Measurements from ENCODE around the gene KLF3. TPM values are rescaled to one million over a fixed set of nuclear protein-coding genes. Genes with fewer than 3 reads are reported as not detected.

Gene KLF3
- total and polyA plus RNA-seq, 9 of the 15 experiments (the other 6 are each of a cell fraction or from before 2014, with no cell fraction given) = 9.9 to 47.2 (median 18.1) TPM

DNA sequence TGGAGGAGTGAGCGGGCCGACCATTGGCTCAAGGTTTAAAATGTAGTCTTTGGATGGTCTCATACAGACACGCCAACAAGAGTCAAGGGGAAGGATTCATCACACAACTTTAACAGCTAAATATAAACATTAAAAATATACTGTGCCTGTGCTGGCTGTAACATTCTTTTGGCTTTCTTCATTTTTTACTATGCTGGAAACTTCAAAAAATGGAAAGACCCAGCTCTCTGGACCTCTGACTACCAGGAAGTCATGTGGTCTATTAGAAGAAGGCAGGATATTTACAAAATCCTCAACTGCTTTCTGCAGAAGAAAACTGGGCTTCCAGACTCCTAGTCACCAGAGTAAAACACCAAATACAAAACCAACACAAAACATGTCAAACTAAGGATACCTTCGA lies 49.8 kb upstream of the KLF3 start:
- no peak overlapping the region for H3K4me3 ChIP-seq
- H2AFZ ChIP-seq (ENCODE audit: low read depth, low read length) = peak overlapping the region; percentile 62
- no peak overlapping the region for H3K4me2 ChIP-seq (ENCODE audit: insufficient read depth, low read length)
- intact Hi-C loops (cut with micrococcal nuclease) = no loop called here
- no peak for DNase-seq (ENCODE audit: extremely low read depth in 1 of 4, low spot score in 3 of 4)
- H3K27me3 ChIP-seq (ENCODE audit: control insufficient read depth in 2 of 2, insufficient read depth in 2 of 2, low read length in 2 of 2) = no peaks in the 10 kb centered on the region
- no peak for FAIRE-seq
- peaks cover 7 to 19% of the 10 kb centered on the region in 2 experiments; a peak in 2 of 5 replicates for H3K4me1 ChIP-seq (replicated peaks in 1 of 2; ENCODE audit: control insufficient read depth in 2 of 2, insufficient read depth in 2 of 2, low read length in 2 of 2)
- CTCF ChIA-PET (ENCODE audit: low intra/inter-chr PET ratio) = interaction anchor here (0.6 kb wide), 1 partner anchor 190 kb away, joined by 3 read pairs; the partner anchor contains the start of gene TLR1
- H4K20me1 ChIP-seq (replicated peaks; ENCODE audit: control insufficient read depth, insufficient read depth, low read length) = no peaks in the 10 kb centered on the region
- in situ Hi-C loops (cut with MboI) = no loop called here
- POLR2A ChIA-PET = interaction anchor here (0.7 kb wide), 1 partner anchor 21 kb away, joined by 3 read pairs; no protein-coding TSS in a partner anchor
- no peak for ATAC-seq
- H3K27ac ChIP-seq (ENCODE audit: extremely low read depth, low read depth, low read length) = no peak overlapping the region
- H3K79me2 ChIP-seq (ENCODE audit: control insufficient read depth, insufficient read depth, low read length) = no peaks in the 10 kb centered on the region
- H3K9ac ChIP-seq (ENCODE audit: insufficient read depth in 1 of 2, low read depth in 2 of 2, low read length in 2 of 2) = no peak overlapping the region
- no peaks in the 10 kb centered on the region for H3K36me3 ChIP-seq (ENCODE audit: control insufficient read depth, insufficient read depth, low read length)
- no peaks in the 10 kb centered on the region for H3K9me1 ChIP-seq (ENCODE audit: control insufficient read depth, insufficient read depth, low read length)
- no peaks in the 10 kb centered on the region for H3K9me3 ChIP-seq (replicated peaks; ENCODE audit: control insufficient read depth, insufficient read depth, low read depth, low read length)
- WGBS (ENCODE audit: insufficient coverage, low coverage, missing lambda C conversion rate) = 67% methylated on average over 4 of the region's 4 CpGs
- no TSS peak for BruUV-seq (replicated peaks)
- TF ChIP-seq ZNF384 (IDR thresholded peaks at IDR 0.05; ENCODE audit: low read depth, low read length) (no peak), RBBP5 (IDR thresholded peaks at IDR 0.05; ENCODE audit: borderline replicate concordance, insufficient read depth, low read length, poor library complexity, severe bottlenecking) (no peak), ARID2 (IDR thresholded peaks at IDR 0.05) (no peak), E2F3 (CRISPR knock-in tag; IDR thresholded peaks at IDR 0.05) (no peak), ZFP30 (CRISPR knock-in tag; IDR thresholded peaks at IDR 0.05; ENCODE audit: borderline replicate concordance) (no peak), ZBED1 (IDR thresholded peaks at IDR 0.05) (no peak), SIN3A (IDR thresholded peaks at IDR 0.05; ENCODE audit: borderline replicate concordance in 2 of 2, control insufficient read depth in 1 of 2, low read depth in 2 of 2, low read length in 2 of 2) (no peak)
- TF ChIP-seq, protein P1, sequence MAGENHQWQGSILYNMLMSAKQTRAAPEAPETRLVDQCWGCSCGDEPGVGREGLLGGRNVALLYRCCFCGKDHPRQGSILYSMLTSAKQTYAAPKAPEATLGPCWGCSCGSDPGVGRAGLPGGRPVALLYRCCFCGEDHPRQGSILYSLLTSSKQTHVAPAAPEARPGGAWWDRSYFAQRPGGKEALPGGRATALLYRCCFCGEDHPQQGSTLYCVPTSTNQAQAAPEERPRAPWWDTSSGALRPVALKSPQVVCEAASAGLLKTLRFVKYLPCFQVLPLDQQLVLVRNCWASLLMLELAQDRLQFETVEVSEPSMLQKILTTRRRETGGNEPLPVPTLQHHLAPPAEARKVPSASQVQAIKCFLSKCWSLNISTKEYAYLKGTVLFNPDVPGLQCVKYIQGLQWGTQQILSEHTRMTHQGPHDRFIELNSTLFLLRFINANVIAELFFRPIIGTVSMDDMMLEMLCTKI (IDR thresholded peaks at IDR 0.05; ENCODE audit: partially characterized antibody) = no peak
- TF ChIP-seq, protein P2, sequence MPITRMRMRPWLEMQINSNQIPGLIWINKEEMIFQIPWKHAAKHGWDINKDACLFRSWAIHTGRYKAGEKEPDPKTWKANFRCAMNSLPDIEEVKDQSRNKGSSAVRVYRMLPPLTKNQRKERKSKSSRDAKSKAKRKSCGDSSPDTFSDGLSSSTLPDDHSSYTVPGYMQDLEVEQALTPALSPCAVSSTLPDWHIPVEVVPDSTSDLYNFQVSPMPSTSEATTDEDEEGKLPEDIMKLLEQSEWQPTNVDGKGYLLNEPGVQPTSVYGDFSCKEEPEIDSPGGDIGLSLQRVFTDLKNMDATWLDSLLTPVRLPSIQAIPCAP (CRISPR knock-in tag; IDR thresholded peaks at IDR 0.05; ENCODE audit: borderline replicate concordance) = no peak
- TF ChIP-seq, protein P3, sequence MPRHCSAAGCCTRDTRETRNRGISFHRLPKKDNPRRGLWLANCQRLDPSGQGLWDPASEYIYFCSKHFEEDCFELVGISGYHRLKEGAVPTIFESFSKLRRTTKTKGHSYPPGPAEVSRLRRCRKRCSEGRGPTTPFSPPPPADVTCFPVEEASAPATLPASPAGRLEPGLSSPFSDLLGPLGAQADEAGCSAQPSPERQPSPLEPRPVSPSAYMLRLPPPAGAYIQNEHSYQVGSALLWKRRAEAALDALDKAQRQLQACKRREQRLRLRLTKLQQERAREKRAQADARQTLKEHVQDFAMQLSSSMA (CRISPR knock-in tag; IDR thresholded peaks at IDR 0.05) = no peak
- TF ChIP-seq, protein P4, sequence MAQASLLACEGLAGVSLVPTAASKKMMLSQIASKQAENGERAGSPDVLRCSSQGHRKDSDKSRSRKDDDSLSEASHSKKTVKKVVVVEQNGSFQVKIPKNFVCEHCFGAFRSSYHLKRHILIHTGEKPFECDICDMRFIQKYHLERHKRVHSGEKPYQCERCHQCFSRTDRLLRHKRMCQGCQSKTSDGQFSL (CRISPR knock-in tag; IDR thresholded peaks at IDR 0.05) = no peak
- TF ChIP-seq, protein P4 (tag; IDR thresholded peaks at IDR 0.05) = no peak
- TF ChIP-seq, protein P5, sequence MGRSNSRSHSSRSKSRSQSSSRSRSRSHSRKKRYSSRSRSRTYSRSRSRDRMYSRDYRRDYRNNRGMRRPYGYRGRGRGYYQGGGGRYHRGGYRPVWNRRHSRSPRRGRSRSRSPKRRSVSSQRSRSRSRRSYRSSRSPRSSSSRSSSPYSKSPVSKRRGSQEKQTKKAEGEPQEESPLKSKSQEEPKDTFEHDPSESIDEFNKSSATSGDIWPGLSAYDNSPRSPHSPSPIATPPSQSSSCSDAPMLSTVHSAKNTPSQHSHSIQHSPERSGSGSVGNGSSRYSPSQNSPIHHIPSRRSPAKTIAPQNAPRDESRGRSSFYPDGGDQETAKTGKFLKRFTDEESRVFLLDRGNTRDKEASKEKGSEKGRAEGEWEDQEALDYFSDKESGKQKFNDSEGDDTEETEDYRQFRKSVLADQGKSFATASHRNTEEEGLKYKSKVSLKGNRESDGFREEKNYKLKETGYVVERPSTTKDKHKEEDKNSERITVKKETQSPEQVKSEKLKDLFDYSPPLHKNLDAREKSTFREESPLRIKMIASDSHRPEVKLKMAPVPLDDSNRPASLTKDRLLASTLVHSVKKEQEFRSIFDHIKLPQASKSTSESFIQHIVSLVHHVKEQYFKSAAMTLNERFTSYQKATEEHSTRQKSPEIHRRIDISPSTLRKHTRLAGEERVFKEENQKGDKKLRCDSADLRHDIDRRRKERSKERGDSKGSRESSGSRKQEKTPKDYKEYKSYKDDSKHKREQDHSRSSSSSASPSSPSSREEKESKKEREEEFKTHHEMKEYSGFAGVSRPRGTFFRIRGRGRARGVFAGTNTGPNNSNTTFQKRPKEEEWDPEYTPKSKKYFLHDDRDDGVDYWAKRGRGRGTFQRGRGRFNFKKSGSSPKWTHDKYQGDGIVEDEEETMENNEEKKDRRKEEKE (IDR thresholded peaks at IDR 0.05; ENCODE audit: borderline replicate concordance in 1 of 2, control insufficient read depth in 1 of 2, low read depth in 2 of 2, low read length in 1 of 2) = no peak

Measured in K562 (cell line).